ENCODE results near the gene OR2D2.

DNA sequence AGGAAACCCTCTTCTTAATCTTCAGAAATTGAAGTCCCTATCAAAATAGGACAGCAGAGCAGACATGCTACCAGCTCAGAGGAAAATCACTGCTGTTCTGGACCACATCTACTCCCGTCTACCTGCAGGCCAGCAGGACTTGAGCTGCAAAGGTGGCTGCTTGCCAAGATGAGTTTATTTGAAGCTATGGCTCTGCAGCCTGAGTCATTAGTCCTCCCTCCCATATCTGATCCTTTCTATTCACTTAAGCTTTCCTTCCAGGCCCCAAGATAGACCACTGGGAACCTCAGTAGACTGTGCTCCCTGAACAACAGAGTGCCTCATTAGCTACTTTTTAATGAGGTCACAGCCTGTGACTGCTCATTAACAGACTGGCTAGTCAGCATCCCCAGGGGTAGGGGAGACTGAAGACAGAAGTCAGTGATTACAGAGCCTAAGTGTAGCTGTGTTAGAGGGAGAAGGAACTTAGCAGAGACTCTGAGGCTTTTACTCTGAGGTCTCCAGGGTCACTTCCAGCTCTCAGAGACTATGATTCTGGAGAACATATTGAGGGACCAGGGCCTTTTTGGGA lies 36.2 kb downstream of the OR2D2 start:
- TF ChIP-seq CTCF (conservative IDR thresholded peaks at IDR 0.05; ENCODE audit: low read depth, low read length) (no peak), EZH2phosphoT487 (IDR thresholded peaks at IDR 0.05; ENCODE audit: borderline replicate concordance, low read length) (no peak), EZH2 (IDR thresholded peaks at IDR 0.05; ENCODE audit: low read length, unreplicated experiment) (no peak)
